Right hindlimb (tissue), 1 donor: ENCODE data around the gene CDKN2B-AS1.

Source experiments
- DNase-seq: peaks from one replicate; pipeline ENCODE4 v3.0.0-alpha.2; 2018

CDKN2B-AS1 gene

GRCh38 chr9:21982861-21983560 lies 11.6 kb upstream of the CDKN2B-AS1 start:
- DNase-seq, result no peak

GRCh38 chr9:21983561-21983935 lies 11.0 kb upstream of the CDKN2B-AS1 start:
- DNase-seq, result no peak

DNA sequence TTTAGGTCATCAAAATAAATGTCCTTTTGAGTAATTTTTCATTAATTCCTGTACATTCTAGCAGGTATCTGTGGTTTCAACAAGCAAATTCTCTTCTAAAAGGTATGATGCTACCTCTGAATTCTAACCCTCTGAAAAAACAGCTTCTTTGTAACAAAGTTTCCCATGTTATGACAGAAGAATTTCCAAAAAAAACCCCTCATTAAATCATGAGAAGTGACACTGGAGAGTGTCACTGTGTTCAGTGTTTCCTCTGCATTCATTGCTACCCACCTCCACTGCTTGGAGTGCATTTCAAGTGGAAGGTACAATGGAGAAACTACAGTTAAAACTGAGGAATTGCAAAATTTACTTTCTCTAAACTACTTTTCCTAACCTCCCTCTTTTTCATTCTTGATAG lies 10.5 kb upstream of the CDKN2B-AS1 start:
- no peak for DNase-seq

DNA sequence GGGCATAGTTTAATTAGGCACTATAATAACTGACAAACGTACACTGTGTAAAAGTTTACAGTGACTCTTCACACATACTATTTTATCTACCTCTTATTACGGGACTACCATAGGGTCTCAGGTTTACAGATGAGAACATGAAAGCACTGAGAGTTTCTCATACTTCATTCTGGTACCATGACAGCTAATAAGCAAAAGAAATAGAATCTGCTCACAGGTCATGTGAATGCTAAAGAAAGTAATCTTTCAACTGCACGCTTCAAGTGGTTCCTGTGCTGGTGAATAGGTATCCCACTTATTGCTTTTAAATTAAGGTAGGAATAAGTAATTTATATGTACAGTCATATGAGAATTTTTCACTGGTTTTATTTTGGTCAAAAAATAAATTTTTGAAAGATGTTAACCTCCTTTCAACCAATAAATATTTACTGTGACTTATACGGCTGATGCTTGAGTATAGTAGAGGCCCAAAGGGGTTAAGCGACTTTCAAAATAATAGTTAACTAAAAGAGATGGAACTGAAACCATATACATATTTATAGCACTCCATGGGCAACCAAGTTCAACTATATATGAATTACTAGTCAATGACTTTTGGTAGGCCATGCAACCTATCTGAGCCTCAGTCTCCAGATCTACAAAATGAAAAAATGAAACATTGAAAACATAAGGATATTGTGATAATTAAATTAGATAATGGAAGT lies 8.5 kb upstream of the CDKN2B-AS1 start:
- no peak for DNase-seq

DNA sequence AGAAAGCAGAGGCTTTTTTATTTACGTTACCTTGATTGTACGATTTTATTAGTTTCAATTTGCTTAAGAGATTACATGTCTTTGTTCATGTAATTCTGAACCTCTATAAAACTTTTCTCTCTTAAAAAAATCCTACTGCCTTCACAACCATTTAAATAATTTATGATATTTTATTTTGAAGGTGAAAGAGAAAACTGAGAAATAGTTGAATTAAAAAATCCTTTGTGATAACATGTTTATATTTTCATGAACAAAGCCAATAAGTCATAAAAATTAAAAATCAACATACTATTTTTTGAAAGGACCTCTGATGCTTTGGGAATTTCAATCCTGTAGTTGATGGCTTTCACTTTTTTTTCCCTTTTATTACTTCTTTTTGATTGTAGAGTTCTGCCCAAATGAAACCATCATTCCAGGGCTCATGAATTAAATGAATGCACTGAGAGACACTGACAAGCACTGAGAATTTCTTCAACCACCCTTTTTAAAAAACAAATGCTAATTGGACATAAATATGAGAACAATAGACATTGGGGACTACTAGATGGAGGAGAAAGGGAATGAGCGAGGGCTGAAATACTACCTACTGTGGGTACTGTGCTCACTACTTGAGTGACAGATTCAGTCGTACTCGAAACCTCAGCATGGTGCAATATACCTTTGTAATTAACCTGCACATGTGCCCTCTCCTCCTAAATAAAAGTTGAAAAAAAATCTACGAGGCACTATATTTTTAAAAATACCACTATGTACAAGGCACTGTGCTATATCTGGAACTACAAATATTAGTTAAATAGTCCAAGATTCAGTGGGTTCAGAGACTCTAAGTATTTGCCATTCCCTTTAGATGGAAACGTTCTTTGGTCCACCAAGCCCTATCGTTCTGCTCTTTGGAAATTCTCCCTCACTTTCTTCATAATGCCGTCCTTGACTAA lies 6.3 kb upstream of the CDKN2B-AS1 start:
- DNase-seq, result no peak

GRCh38 chr9:21989440-21990189 lies 5.0 kb upstream of the CDKN2B-AS1 start:
- DNase-seq, result no peak

- DNase-seq, result no peak
Measured at GRCh38 chr9:21991072-21991959, 3.3 kb upstream of the CDKN2B-AS1 start.

GRCh38 chr9:21993007-21993406 lies 1.6 kb upstream of the CDKN2B-AS1 start:
- no peak for DNase-seq

GRCh38 chr9:21993893-21994555 lies 567 bp upstream of the CDKN2B-AS1 start, which contains the start of gene CDKN2A:
TSS of gene CDKN2A (minus strand) at chr9:21994392.
- DNase-seq, result no peak

GRCh38 chr9:21995006-21995665 lies 545 bp downstream of the CDKN2B-AS1 start:
- DNase-seq, result peak; percentile 70

DNA sequence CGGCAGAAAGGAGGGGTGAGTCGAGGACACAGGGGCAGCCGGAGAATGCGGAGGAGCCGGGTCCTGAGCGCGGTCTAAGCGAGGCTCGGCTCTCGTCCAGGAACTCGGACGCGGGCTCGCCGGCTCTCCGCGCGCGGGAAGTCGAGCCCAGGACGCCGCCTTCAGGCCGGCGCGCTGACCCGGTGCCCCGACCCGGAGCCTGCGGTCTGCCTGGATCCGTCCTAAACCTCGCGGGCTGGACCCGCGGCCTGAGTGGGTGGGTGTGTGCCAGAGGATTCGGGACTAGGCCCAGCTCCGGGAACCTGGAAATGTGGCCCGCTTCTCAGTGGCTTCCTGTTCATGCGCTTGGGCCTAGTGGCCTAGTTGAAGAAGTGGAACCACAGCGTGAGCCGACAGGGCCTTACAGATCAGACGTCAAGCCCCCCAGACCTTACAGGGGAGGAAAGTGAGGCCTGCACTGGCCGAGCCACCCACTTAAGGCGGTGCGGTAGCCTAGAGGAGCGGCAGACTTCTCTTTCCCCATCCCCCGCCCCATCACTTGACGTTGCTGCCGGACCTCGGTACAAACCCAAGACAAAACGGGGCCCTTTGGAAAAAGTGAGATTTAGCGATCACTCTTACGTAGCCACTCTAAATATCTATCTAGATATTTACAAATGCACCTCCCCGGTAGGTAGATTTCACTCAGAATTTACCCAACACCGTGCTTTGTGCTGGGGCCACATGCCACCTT lies 1.2 kb downstream of the CDKN2B-AS1 start:
- peak; percentile 51 for DNase-seq

DNA sequence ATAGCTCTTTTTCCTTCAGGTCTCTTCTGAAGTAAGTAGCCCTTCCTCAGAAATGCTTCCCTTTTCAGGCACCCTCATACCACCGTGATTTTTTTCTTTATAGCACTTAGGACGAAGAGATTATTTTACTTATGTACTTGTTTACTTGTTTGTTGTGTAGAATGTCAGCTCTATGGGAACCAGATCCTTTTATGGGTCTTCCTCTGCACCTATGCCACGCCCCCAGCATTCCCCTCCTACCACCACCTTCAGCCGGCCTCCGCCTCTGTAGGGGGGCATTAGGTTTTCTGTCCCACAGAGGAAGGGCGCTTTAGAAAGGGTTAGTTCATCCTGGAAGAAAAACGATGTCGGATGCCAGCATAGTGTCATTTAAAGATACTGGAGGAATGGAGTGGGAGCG lies 1.8 kb downstream of the CDKN2B-AS1 start:
- no peak for DNase-seq

GRCh38 chr9:21996858-21997257 lies 2.3 kb downstream of the CDKN2B-AS1 start:
- DNase-seq, result no peak

DNA sequence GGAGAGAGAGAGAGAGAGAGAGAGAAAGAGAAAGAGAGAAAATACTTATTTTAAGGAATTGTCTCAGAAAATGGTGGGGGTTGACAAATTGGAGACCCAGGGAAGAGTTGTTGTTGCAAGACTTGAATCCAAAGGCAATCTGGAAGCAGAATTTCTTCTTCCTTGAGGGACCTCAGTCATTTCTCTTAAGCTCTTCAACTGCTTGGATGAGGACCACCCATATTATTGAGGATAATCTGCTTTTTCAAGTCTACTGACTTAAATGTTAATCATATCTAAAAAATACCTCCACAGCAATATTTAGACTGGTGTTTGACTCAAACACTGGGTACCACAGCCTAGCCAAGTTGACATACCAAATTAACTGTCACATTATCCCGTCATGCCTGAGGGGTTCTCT lies 2.9 kb downstream of the CDKN2B-AS1 start:
- DNase-seq, result no peak

DNA sequence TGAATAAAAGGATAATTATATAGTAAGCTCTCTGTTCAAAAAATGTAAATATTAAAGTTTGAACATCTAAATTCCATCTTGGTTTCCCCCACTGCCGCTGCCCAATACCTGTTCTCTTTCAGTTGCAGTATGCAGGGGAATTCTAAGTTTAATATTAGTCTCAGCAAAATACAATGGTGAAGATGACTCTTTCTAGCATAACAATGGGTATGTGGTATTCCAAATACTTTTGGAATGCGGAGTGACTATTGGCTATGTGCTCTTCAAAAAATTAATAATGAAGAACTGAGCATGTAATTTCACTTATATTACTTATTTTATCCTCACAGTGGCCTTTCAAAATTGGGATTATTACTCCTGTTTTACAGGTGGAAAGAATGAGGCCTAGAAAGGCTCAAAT lies 3.4 kb downstream of the CDKN2B-AS1 start:
- no peak for DNase-seq

GRCh38 chr9:22002038-22002437 lies 7.4 kb downstream of the CDKN2B-AS1 start:
- no peak for DNase-seq

GRCh38 chr9:22005021-22005701 lies 10.6 kb downstream of the CDKN2B-AS1 start:
- no peak for DNase-seq

GRCh38 chr9:22005702-22006606 lies 11.4 kb downstream of the CDKN2B-AS1 start:
- no peak for DNase-seq
